ENCODE results near the gene SLC37A4. TPM values are rescaled to one million over a fixed set of nuclear protein-coding genes. Genes with fewer than 3 reads are reported as not detected.
"Not testable (repeated sequence)": the region's sequence is repeated elsewhere in the genome, so short reads cannot be mapped to it uniquely, and the experiment has no call there.

Gene SLC37A4
- total and polyA plus RNA-seq, 7 donors, result 10.6 to 34.3 (median 23.9) TPM

GRCh38 chr11:119065369-119065768, 34.7 kb upstream of the SLC37A4 start:
- no peaks in the 10 kb centered on the region for H3K27me3 ChIP-seq (ENCODE audit: insufficient read depth in 3 of 3, low read length in 2 of 3)
- H3K4me1 ChIP-seq, result peaks cover 31% of the 10 kb centered on the region
- DNase-seq (no peak), ATAC-seq (no peak)
- peak; percentile 20 for TF ChIP-seq CTCF (IDR thresholded peaks at IDR 0.05)
- H3K4me3 ChIP-seq, result no peak overlapping the region
- WGBS, 3 donors, result 56 to 69% (median 61%) methylated on average over 4 of the region's 4 CpGs
- H3K27ac ChIP-seq, result no peak overlapping the region
- intact Hi-C loops (cut with DNase I), result no loop called here
- no peaks in the 10 kb centered on the region for H3K9me3 ChIP-seq
- H3K36me3 ChIP-seq (ENCODE audit: insufficient read depth in 1 of 2, low read depth in 1 of 2), result peaks cover 4 to 37% of the 10 kb centered on the region in 2 donors

- H3K27me3 ChIP-seq (ENCODE audit: insufficient read depth in 3 of 3, low read length in 2 of 3), result no peaks in the 10 kb centered on the region
- peaks cover 28% of the 10 kb centered on the region for H3K4me1 ChIP-seq
- no peaks in the 10 kb centered on the region for H3K9me3 ChIP-seq
- 36 to 64% (median 43%) methylated on average over 5 of the region's 5 CpGs for WGBS, 3 donors
- ATAC-seq, result no peak
- intact Hi-C loops (cut with DNase I), result no loop called here
- H3K27ac ChIP-seq, result no peak overlapping the region
- H3K4me3 ChIP-seq, result no peak overlapping the region
- TF ChIP-seq CTCF (IDR thresholded peaks at IDR 0.05), result no peak
- peak in 1 of 2 donors; percentile 46 for DNase-seq
- H3K36me3 ChIP-seq (ENCODE audit: insufficient read depth in 1 of 2, low read depth in 1 of 2), result peaks cover 0 to 23% of the 10 kb centered on the region in 2 donors
Observed at GRCh38 chr11:119062779-119063178, 32.1 kb upstream of the SLC37A4 start.

- WGBS, 3 donors, result 87 to 92% (median 89%) methylated on average over 3 of the region's 3 CpGs
- no peaks in the 10 kb centered on the region for H3K27me3 ChIP-seq (ENCODE audit: insufficient read depth in 3 of 3, low read length in 2 of 3)
- no peak for TF ChIP-seq CTCF (IDR thresholded peaks at IDR 0.05)
- peaks cover 0 to 23% of the 10 kb centered on the region in 2 donors for H3K36me3 ChIP-seq (ENCODE audit: insufficient read depth in 1 of 2, low read depth in 1 of 2)
- peaks cover 24% of the 10 kb centered on the region for H3K4me1 ChIP-seq
- intact Hi-C loops (cut with DNase I), result no loop called here
- H3K27ac ChIP-seq, result no peak overlapping the region
- no peak for ATAC-seq
- H3K4me3 ChIP-seq, result no peak overlapping the region
- no peak for DNase-seq
- no peaks in the 10 kb centered on the region for H3K9me3 ChIP-seq
Observed at GRCh38 chr11:119061256-119061655, 30.6 kb upstream of the SLC37A4 start.

- H3K27me3 ChIP-seq (ENCODE audit: insufficient read depth in 3 of 3, low read length in 2 of 3); ATAC-seq; H3K9me3 ChIP-seq; intact Hi-C loops (cut with DNase I); DNase-seq; H3K4me3 ChIP-seq; H3K27ac ChIP-seq: not testable (repeated sequence)
- WGBS, 3 donors, result 82 to 88% (median 88%) methylated on average over 15 to 29 of the region's 35 CpGs
- H3K36me3 ChIP-seq (ENCODE audit: insufficient read depth in 1 of 2, low read depth in 1 of 2), result peaks cover 3 to 24% of the 10 kb centered on the region in 2 donors
- peaks cover 24% of the 10 kb centered on the region for H3K4me1 ChIP-seq
Observed at GRCh38 chr11:119059128-119059527, 28.5 kb upstream of the SLC37A4 start.

DNA sequence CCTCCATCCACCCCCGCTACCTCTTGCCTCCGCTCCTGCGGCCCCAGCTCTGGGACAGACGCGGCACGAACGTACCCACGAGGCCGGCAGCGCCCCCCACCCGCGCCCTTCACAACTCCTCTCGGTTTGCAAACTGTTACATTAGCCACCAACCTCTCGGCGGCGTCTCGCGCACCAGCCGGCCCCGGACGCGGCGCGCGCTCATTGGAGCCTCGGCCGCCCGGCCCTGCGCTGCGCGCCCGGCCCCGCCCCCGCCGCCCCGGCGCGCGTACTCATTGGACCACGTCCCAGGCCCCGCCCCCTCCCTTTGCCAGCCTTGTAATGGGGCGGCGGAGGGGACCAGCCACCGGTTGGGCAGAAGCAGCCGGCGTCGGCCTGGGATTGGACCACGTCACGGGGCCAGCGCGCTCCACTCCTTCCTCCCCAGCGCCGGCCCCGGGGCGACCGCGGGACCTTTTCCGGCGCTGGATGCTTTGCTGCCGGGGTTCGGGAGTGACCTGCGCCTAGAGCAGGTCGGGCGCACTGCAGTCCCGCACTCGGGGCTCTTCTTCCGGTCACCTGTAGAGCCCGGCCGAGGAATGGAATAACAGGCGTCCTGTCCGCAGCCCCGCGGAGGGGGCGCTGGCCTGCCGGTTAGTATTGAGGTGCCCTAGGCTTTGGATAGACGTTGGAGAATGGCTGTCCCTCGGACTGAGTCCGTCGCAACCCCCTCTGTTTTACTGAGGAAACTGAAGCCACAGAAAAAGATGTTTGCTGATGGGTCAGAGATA, 26.5 kb upstream of the SLC37A4 start, which contains the start of gene HYOU1:
HYOU1 (minus strand) TSS at position 206 of the 770 bp plus-strand sequence. CDS start 1,045 bp downstream, outside the sequence.
- ATAC-seq, result peak; percentile 96 to 98 (median 97)
- 0 to 1% (median 0%) methylated on average over 53 to 79 of the region's 79 CpGs for WGBS, 3 donors
- Histone ChIP-seq H3K27ac (peak within 1 kb of the TSS; percentile 84), H3K4me1 (peaks cover 17% of the 10 kb centered on the region), H3K27me3 (ENCODE audit: insufficient read depth in 3 of 3, low read length in 2 of 3) (no peaks in the 10 kb centered on the region), H3K9me3 (no peaks in the 10 kb centered on the region), H3K36me3 (ENCODE audit: insufficient read depth in 1 of 2, low read depth in 1 of 2) (peaks cover 6 to 44% of the 10 kb centered on the region in 2 donors), H3K4me3 (peak within 1 kb of the TSS; percentile 92)
- TF ChIP-seq CTCF (IDR thresholded peaks at IDR 0.05), result no peak
- intact Hi-C loops (cut with DNase I), result no loop called here
- DNase-seq, result peak; percentile 99
